ENCODE measurements around the gene DNAH17.

DNA sequence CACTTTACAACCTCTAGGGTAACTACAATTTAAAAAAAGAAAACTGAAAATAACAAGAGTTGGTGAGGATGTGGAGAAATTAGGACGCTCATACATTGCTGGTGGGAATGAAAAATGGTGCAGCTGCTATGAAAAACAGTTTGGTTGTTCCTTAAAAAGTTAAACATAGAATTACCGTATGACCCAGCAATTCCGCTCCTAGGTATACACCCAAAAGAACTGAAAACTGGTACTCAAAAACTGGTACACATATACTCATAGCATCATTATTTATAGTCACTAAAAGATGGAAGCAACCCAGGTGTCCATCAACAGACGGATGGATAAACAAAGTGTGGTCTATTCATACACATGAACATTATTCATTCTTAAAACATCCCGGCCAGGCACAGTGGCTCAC lies 42.9 kb upstream of the DNAH17 start:
- TF ChIP-seq CTCF (IDR thresholded peaks at IDR 0.05) (no peak), POLR2A (IDR thresholded peaks at IDR 0.05) (no peak)

Data from lower leg skin (tissue), 3 donors.